HepG2 (cell line): Measurements from ENCODE around the gene ISY1. TPM values are rescaled to one million over a fixed set of nuclear protein-coding genes. Genes with fewer than 3 reads are reported as not detected.
A peak's percentile ranks its signal among the peaks of the same experiment; 100 is the strongest.

Experiments
- BORCS8-MEF2B ChIP-seq: sonication (generic); formaldehyde crosslinking; IDR thresholded peaks from 2 replicates; pipeline ENCODE4 v1.8.0; 2022; ENCODE audit warnings: mild to moderate bottlenecking, missing genetic modification reagents
- FOXO4 ChIP-seq: sonication (generic); formaldehyde crosslinking; conservative IDR thresholded peaks from 2 replicates; pipeline ENCODE4 v1.8.1; 2023; ENCODE audit warnings: missing genetic modification reagents
- GZF1 ChIP-seq: sonication (generic); formaldehyde crosslinking; IDR thresholded peaks from 2 replicates; pipeline ENCODE4 v1.5.1; 2020; ENCODE audit warnings: mild to moderate bottlenecking, missing genetic modification reagents
- KDM2A ChIP-seq: sonication (generic); formaldehyde crosslinking; IDR thresholded peaks from 2 replicates; pipeline ENCODE4 v1.4.0; 2020; ENCODE audit warnings: low read depth, missing genetic modification reagents, borderline replicate concordance
- KLF11 ChIP-seq: IDR thresholded peaks from 2 replicates; pipeline ENCODE4 v1.6.1; 2016; ENCODE audit warnings: missing compliant biosample characterization
- MTF1 ChIP-seq: sonication (generic); formaldehyde crosslinking; IDR thresholded peaks from 2 replicates; pipeline ENCODE4 v1.5.0; 2020; ENCODE audit warnings: missing genetic modification reagents
- MXD3 ChIP-seq: IDR thresholded peaks from 2 replicates; pipeline ENCODE4 v1.6.1; 2016; ENCODE audit warnings: mild to moderate bottlenecking, missing biosample characterization, missing genetic modification reagents
- NCOA5 ChIP-seq: sonication (generic); formaldehyde crosslinking; IDR thresholded peaks from 2 replicates; pipeline ENCODE4 v1.4.0; 2020; ENCODE audit warnings: missing genetic modification reagents
- POLR2AphosphoS5 ChIP-seq: IDR thresholded peaks from 2 replicates; pipeline ENCODE4 v1.6.1; 2012; ENCODE audit warnings: low read depth, low read length
- TSC22D2 ChIP-seq: sonication (generic); formaldehyde crosslinking; IDR thresholded peaks from 2 replicates; pipeline ENCODE4 v1.5.1; 2020; ENCODE audit warnings: missing genetic modification reagents, mild to moderate bottlenecking, borderline replicate concordance
- ZBTB40 ChIP-seq, 2 experiments: fragments of 450-650 bp in 1 of 2; sonication (generic) in 1 of 2; formaldehyde crosslinking in 1 of 2; IDR thresholded peaks; 2 replicates each; pipeline versions ENCODE4 v1.6.1 to v1.8.0; 2016 to 2022; ENCODE audit warnings: antibody characterized with exemption in 1 of 2, mild to moderate bottlenecking in 1 of 2, missing genetic modification reagents in 1 of 2
- ZMYM4 ChIP-seq: sonication (generic); formaldehyde crosslinking; IDR thresholded peaks from 2 replicates; pipeline ENCODE4 v1.8.1; 2023; ENCODE audit warnings: mild to moderate bottlenecking, missing genetic modification reagents
- polyA plus RNA-seq, 8 experiments: library from polyadenylated mRNA; depleted of rRNA in 3 of 8; stranded (reverse) in 7 of 8; unstranded in 1 of 8; fragments of >200 nt; fragmentation: Illumina TruSeq in 4 of 8; extraction: Trizol in 4 of 8; gene quantifications; 2 replicates each; pipeline versions ENCODE4 v1.2.1 to v1.2.3, GENCODE V29; 2011 to 2016; ENCODE audit warnings: low read depth in 4 of 8, missing spikeins in 1 of 8, mixed read lengths in 1 of 8; ENCODE audit not compliant: insufficient read depth in 1 of 8
- total RNA-seq, 5 experiments: library from RNA; depleted of rRNA; stranded (reverse); fragments of >200 nt; fragmentation: Illumina TruSeq; extraction: Trizol; gene quantifications; 2 replicates each; pipeline ENCODE4 v1.2.3, GENCODE V29; 2016; ENCODE audit warnings: low read depth in 1 of 5
- TF ChIP-seq, protein P1 (sequence below): sonication (generic); formaldehyde crosslinking; IDR thresholded peaks from 2 replicates; pipeline ENCODE4 v1.4.0; 2020; ENCODE audit warnings: missing genetic modification reagents
- TF ChIP-seq, protein P2 (sequence below): sonication (generic); formaldehyde crosslinking; IDR thresholded peaks from 2 replicates; pipeline ENCODE4 v1.4.0; 2020; ENCODE audit warnings: missing genetic modification reagents

Gene ISY1
- total and polyA plus RNA-seq, 2 of the 13 experiments (the other 11 are each of a cell fraction or from before 2014, with no cell fraction given), result 21.0 to 39.1 TPM

GRCh38 chr3:129183569-129184395 lies 22.9 kb upstream of the ISY1 start, which contains the start of gene CNBP (continued):
- TF ChIP-seq ZBTB40 (IDR thresholded peaks at IDR 0.05) (no peak), ZBTB40 (CRISPR knock-in tag; IDR thresholded peaks at IDR 0.05) (peak; percentile 76), ZMYM4 (CRISPR knock-in tag) (peak; percentile 51; the same call in 1 of the 2 replicates), MXD3 (peak; percentile 83), POLR2AphosphoS5 (peak; percentile 89), TSC22D2 (CRISPR knock-in tag) (peak; percentile 61; the same call in 1 of the 2 replicates), FOXO4 (CRISPR knock-in tag) (no peak; the same call in 1 of the 2 replicates), BORCS8-MEF2B (0 out of 2 replicates have a peak, but pooled peaks have one; percentile 21), GZF1 (CRISPR knock-in tag) (peak; percentile 90), MTF1 (CRISPR knock-in tag) (peak; percentile 100), KLF11 (CRISPR knock-in tag) (peak; percentile 38; the same call in 1 of the 2 replicates), KDM2A (CRISPR knock-in tag) (peak; percentile 86), NCOA5 (CRISPR knock-in tag) (0 out of 2 replicates have a peak, but pooled peaks have one; percentile 48)
- TF ChIP-seq, protein P1, sequence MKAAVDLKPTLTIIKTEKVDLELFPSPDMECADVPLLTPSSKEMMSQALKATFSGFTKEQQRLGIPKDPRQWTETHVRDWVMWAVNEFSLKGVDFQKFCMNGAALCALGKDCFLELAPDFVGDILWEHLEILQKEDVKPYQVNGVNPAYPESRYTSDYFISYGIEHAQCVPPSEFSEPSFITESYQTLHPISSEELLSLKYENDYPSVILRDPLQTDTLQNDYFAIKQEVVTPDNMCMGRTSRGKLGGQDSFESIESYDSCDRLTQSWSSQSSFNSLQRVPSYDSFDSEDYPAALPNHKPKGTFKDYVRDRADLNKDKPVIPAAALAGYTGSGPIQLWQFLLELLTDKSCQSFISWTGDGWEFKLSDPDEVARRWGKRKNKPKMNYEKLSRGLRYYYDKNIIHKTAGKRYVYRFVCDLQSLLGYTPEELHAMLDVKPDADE (CRISPR knock-in tag), result no peak
- TF ChIP-seq, protein P2, sequence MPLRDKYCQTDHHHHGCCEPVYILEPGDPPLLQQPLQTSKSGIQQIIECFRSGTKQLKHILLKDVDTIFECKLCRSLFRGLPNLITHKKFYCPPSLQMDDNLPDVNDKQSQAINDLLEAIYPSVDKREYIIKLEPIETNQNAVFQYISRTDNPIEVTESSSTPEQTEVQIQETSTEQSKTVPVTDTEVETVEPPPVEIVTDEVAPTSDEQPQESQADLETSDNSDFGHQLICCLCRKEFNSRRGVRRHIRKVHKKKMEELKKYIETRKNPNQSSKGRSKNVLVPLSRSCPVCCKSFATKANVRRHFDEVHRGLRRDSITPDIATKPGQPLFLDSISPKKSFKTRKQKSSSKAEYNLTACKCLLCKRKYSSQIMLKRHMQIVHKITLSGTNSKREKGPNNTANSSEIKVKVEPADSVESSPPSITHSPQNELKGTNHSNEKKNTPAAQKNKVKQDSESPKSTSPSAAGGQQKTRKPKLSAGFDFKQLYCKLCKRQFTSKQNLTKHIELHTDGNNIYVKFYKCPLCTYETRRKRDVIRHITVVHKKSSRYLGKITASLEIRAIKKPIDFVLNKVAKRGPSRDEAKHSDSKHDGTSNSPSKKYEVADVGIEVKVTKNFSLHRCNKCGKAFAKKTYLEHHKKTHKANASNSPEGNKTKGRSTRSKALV, result peak; percentile 43
